NB4 (cell line): ENCODE measurements around the gene C9orf43.

Experiments
- DNase-seq: peaks from one replicate; pipeline ENCODE4 v3.0.0; 2010; ENCODE audit warnings: low read depth
- H3K4me3 ChIP-seq: one replicate; pipeline ENCODE4 v1.5.1; 2011; ENCODE audit warnings: mild to moderate bottlenecking, low read depth, low read length, moderate library complexity
- MAX ChIP-seq: IDR thresholded peaks from 2 replicates; pipeline ENCODE4 v1.6.1; 2011; ENCODE audit warnings: low read depth, low read length
- MYC ChIP-seq: IDR thresholded peaks from 2 replicates; pipeline ENCODE4 v1.6.1; 2011; ENCODE audit warnings: low read depth, low read length
- POLR2A ChIP-seq: IDR thresholded peaks from 2 replicates; pipeline ENCODE4 v1.6.1; 2011; ENCODE audit warnings: mild to moderate bottlenecking; ENCODE audit not compliant: insufficient read length; ENCODE audit errors: extremely low read depth
- TF ChIP-seq, protein P1 (sequence below): IDR thresholded peaks from one replicate; pipeline ENCODE4 v1.5.1; 2012; ENCODE audit warnings: low read depth, low read length

The C9orf43 gene

DNA sequence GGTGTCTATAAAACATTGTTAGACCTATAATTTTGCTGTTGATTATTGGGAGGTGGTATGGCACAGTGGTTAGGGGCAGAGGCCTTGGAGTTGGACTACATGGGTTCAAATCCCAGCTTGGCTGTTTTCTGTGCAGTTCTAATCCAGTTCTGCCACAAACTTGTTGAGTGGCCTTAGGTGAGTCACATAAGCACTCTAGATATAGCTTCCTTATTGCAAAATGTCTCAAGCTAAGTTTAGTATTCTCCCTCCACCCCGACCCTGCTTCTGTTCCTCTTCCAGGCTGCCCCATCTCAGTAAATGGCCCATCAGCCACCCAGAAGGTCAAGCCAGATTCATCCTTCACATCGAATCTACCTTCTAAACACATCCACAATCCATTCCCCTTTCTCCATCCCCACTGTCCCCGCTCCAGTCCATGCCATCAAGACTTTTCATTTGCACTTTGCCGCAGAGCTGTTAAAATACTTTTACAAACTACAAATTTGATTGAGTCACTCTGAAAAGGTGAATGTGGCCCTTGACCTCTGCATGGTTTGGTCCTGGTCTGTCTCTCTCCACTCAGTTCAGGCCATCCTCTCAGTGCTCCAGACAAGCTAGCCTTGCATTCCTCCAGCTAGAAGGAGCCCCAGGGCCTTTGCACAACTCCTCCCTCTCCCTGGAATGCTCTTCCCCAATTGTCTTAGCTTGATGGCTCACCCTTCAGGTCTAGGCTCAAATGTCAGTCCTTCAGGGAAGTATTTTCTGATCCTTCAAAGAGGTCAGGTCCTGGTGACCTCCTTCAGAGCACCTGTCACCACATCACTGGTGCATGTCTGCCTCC lies 23.8 kb upstream of the C9orf43 start:
- TF ChIP-seq, protein P1, sequence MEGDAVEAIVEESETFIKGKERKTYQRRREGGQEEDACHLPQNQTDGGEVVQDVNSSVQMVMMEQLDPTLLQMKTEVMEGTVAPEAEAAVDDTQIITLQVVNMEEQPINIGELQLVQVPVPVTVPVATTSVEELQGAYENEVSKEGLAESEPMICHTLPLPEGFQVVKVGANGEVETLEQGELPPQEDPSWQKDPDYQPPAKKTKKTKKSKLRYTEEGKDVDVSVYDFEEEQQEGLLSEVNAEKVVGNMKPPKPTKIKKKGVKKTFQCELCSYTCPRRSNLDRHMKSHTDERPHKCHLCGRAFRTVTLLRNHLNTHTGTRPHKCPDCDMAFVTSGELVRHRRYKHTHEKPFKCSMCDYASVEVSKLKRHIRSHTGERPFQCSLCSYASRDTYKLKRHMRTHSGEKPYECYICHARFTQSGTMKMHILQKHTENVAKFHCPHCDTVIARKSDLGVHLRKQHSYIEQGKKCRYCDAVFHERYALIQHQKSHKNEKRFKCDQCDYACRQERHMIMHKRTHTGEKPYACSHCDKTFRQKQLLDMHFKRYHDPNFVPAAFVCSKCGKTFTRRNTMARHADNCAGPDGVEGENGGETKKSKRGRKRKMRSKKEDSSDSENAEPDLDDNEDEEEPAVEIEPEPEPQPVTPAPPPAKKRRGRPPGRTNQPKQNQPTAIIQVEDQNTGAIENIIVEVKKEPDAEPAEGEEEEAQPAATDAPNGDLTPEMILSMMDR = no peak
- TF ChIP-seq POLR2A (no peak), MYC (no peak), MAX (no peak)
- DNase-seq = peak; percentile 60
- no peak overlapping the region for H3K4me3 ChIP-seq

DNA sequence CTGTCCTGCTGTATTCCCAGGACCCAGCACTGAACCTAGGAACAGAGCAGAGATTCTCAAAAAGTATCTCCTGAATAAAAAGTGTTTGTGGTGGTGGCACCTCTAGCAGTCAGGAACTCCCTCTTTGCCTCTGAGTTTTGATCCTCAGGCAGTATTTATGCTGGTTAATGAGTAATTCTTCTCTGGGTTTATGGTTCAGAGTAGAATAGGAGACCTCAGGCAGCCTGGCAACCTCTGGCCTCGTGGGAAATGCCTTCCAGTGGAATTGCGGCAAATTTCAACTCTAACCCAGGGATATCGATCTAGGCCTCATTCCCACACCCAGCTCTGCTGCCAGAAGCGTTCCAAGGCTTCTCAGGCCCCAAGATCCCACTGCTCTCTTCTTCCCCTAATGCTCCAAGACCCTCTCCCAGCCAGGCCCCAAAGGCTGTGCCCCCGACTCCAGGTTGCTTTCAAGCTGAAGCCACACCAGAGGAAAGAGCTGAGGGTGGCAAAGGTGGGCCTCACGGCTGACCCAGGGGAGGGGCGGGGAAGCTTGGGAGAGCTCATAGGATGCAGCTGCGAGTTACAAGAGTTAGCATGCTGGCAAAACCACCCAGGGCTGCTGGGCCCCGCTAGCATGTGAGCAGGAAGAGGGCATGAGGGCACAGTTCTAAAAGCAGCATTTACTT lies 22.9 kb upstream of the C9orf43 start:
- no peak overlapping the region for H3K4me3 ChIP-seq
- TF ChIP-seq, protein P1 = no peak
- TF ChIP-seq MAX = no peak
- no peak for TF ChIP-seq POLR2A
- no peak for TF ChIP-seq MYC
- no peak for DNase-seq

- TF ChIP-seq MAX (no peak), MYC (no peak), POLR2A (no peak)
- TF ChIP-seq, protein P1 = no peak
- no peak for DNase-seq
- no peak overlapping the region for H3K4me3 ChIP-seq
Measured at GRCh38 chr9:113388833-113389232, 21.7 kb upstream of the C9orf43 start.

GRCh38 chr9:113389451-113389850 lies 21.1 kb upstream of the C9orf43 start:
- DNase-seq = no peak
- no peak for TF ChIP-seq MYC
- TF ChIP-seq, protein P1 = no peak
- TF ChIP-seq POLR2A = no peak

DNA sequence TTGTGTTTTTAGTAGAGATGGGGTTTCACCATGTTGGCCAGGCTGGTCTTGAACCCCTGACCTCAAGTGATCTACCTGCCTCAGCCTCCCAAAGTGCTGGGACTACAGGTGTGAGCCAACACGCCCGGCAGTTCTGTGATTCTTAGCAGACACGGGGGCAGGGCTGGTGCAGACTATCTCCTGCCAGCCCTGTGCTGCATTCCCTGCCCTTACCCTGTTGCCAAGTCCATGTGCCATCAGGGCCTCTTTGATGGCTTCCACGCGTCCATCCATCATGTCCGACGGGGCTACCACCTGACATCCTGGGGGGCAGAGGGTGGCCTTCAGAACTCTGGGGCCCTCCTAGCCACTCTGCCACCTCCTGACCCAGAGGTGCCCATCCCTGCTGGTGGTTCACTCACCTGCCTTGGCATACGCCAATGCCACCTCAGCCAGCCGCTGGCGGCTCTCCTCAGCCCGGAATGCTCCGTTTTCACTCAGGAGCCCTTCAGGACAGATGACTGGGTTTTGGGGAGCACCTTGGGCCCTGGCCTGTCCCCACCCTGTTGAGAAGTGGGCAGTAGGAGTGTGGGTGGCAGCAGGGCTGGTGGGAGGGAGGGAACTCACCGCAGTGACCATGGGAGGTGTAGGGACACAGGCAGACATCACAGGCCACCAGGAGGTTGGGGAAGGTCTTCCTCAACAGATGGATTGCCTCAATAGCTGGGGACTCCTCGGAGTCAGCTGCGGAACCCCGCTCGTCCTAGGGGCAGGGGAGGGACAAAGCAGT lies 20.2 kb upstream of the C9orf43 start:
- TF ChIP-seq MYC (no peak), POLR2A (no peak), MAX (no peak)
- TF ChIP-seq, protein P1 = no peak
- H3K4me3 ChIP-seq = no peak overlapping the region
- no peak for DNase-seq

More at GRCh38 chr9:113389451-113389850, 21.1 kb upstream of the C9orf43 start:
- H3K4me3 ChIP-seq = no peak overlapping the region
